Fibroblast of the aortic adventitia (primary cell): ENCODE data around the gene KRTAP21-3. TPM values are rescaled to one million over a fixed set of nuclear protein-coding genes. Genes with fewer than 3 reads are reported as not detected.
"Not testable (repeated sequence)": the region's sequence is repeated elsewhere in the genome, so short reads cannot be mapped to it uniquely, and the experiment has no call there.

ENCODE experiments used
- DNase-seq: peaks from one replicate; pipeline ENCODE4 v3.0.0-alpha.2; 2010; ENCODE audit warnings: low read depth
- H3K4me3 ChIP-seq: 2 replicates; pipeline ENCODE4 v1.5.1; 2011; ENCODE audit warnings: low read depth, mild to moderate bottlenecking, control low read depth, low read length, moderate library complexity
- total RNA-seq: library from RNA; depleted of rRNA; stranded (reverse); fragments of >200 nt; gene quantifications from 2 replicates; pipeline ENCODE4 v1.2.3, GENCODE V29; 2012; ENCODE audit warnings: low replicate concordance
- TF ChIP-seq, protein P1 (sequence below): IDR thresholded peaks from 2 replicates; pipeline ENCODE4 v1.5.1; 2011; ENCODE audit warnings: mild to moderate bottlenecking, low read length, control low read depth, inconsistent platforms; ENCODE audit not compliant: insufficient read depth

Gene KRTAP21-3, protein sequence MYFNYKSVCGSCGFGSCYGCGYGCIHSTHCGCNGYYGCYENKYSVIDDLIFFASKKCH
- total RNA-seq = not detected in 2 replicates

DNA sequence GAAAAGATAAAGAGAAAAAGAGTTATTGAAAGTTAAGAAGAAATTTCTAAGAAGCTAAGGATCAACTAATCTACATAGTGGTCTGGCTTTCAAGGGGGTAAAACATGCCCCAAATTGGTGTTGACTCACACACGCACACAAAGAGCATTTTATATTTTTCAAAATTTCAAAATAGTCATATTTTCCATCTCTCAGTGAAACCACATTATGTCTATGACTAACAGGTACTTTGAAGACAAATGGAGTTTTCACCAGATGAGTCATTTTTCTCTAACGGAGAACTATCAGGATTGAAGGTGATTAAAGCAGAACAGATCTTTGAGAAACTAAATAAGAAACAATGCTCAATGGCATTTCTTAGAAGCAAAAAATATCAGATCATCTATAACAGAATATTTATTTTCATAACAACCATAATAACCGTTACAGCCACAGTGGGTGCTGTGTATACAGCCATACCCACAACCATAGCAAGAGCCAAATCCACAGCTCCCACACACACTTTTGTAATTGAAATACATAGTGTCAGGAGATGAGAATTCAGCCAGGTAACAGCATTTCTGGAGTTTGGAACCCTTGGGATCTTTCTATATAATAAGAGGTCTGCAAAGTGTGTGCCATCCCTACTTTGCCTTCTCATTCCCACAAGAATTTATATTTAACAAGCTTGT lies at the start of gene KRTAP21-3:
KRTAP21-3 (minus strand) TSS at position 539 of the 671 bp plus-strand sequence; CDS start at position 521, 18 bp downstream.
- peak; percentile 4 for DNase-seq
- no peak within 1 kb of the TSS for H3K4me3 ChIP-seq
- TF ChIP-seq, protein P1, sequence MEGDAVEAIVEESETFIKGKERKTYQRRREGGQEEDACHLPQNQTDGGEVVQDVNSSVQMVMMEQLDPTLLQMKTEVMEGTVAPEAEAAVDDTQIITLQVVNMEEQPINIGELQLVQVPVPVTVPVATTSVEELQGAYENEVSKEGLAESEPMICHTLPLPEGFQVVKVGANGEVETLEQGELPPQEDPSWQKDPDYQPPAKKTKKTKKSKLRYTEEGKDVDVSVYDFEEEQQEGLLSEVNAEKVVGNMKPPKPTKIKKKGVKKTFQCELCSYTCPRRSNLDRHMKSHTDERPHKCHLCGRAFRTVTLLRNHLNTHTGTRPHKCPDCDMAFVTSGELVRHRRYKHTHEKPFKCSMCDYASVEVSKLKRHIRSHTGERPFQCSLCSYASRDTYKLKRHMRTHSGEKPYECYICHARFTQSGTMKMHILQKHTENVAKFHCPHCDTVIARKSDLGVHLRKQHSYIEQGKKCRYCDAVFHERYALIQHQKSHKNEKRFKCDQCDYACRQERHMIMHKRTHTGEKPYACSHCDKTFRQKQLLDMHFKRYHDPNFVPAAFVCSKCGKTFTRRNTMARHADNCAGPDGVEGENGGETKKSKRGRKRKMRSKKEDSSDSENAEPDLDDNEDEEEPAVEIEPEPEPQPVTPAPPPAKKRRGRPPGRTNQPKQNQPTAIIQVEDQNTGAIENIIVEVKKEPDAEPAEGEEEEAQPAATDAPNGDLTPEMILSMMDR = no peak

DNA sequence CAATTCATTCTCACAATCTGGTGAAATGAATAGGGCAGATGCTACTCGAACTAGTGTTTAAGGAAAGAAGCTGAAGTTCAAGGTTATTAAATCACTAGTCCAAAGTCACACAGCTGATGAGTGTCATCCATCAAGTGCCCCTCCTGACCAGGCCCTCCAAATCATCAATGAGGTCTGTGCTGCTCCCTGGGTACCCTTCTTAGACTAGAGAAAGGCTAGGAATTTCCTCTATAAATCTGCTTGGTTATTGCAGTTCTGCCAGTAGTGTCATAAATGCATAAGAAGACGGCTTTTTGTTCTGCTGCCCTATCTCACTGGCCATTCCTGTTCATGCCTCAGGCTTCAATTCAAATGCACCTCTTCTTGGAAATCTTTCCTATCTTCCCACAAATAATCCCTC lies 42.2 kb upstream of the KRTAP21-3 start:
- no peak for DNase-seq
- H3K4me3 ChIP-seq = no peak overlapping the region
- TF ChIP-seq, protein P1 = no peak

DNA sequence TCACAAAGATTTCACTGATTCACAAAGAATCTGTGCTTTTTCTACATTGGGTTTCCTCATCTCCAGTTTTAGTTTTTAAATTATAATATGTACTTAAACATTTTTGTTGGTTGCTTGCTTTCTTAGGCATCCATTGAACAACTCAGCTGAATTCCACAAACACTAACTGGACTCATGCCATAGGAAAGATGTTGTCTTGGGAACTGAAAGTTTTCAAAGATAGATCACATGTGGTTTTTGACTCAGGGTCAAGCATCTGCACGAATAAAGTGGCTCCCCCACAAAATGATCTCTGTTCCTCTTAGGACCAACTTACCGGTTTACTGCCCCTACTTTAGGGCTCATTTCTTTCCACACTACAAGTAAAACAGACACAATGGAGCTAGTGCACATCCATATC lies 39.7 kb upstream of the KRTAP21-3 start:
- TF ChIP-seq, protein P1 = no peak
- DNase-seq = no peak
- no peak overlapping the region for H3K4me3 ChIP-seq

DNA sequence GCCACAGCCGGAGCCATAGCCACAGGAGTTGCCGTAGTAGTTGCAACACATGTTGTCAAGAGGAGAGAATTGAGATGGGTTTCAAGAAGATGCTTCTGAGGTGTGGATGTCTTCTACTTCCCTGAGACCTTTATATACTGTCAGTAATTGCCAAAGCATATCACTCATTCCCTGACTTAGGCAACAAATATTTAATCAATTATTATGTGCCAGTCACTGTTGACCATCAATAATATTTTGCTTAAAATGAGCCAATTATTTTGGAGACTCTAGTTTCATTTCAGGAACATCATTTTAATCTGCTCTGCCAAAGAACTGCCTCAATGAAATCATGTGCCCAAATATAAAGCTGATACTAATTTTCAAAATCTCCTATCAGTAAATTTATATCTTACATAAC lies 36.8 kb upstream of the KRTAP21-3 start, which contains the start of gene KRTAP21-1:
KRTAP21-1 (minus strand) TSS at position 101 of the 400 bp plus-strand sequence; CDS start at position 51, 50 bp downstream.
- not testable (repeated sequence) for H3K4me3 ChIP-seq, DNase-seq

DNA sequence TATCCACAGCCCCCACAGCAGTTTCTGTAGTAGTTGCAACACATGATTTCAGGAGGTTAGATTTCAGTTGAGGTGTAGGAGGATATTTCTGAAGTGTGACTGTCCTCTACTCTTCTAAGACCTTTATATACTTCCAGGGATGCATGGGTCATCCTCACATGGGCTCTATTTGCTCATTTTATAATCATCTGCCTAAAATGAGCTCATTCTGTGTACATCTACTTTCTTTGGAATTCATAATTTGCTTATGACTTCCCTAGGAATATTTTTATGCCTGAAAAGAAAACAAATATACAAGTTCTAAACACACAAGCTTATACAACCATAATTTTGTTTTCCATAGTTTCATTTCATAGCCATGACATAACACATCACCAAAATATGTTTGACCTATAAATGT lies 28.6 kb upstream of the KRTAP21-3 start, which contains the start of gene KRTAP21-2:
KRTAP21-2 (minus strand) TSS at position 101 of the 400 bp plus-strand sequence; CDS start at position 44, 57 bp downstream.
- H3K4me3 ChIP-seq = no peak within 1 kb of the TSS
- TF ChIP-seq, protein P1 = no peak

DNA sequence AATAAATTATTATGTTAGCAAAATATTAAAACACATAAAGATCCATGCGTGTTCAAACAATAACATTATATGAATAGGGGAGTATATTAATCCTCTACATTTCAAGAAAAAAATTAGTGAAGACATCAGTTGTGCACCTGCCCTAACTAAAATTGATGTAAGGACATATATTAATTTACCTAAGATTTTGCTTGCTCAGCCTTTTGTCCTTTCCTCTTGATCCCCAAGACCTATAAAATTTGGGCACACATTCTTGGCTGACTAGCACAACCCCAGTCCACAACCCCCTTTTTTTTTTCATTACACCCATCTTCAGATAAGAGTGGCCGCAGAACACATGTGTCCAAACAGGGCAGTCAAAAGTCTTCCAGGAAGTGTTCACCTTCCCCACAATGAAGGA lies 21.9 kb upstream of the KRTAP21-3 start:
- H3K4me3 ChIP-seq = no peak overlapping the region
- TF ChIP-seq, protein P1 = no peak
- no peak for DNase-seq

More for the DNA sequence above, 28.6 kb upstream of the KRTAP21-3 start, which contains the start of gene KRTAP21-2:
- DNase-seq = no peak

DNA sequence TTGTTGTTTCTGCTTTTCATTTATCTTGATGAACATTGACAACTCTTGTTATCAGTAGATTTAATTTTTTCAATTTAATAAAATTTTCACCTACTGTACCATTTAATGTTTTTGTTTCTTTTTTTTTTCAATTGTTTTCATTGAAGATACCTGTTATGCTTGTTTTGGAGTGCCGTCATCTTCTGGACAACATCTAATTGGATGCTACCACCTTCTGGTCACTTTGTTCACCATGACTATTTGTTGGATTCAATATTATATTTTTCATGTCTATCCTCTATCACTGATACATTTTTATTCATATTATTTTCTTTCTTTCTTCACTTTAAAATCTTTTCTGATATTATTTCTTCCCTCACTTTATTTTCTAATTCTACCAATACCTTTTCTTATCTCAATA lies 14.4 kb upstream of the KRTAP21-3 start:
- no peak overlapping the region for H3K4me3 ChIP-seq
- no peak for DNase-seq
- TF ChIP-seq, protein P1 = no peak
